GM12865 (cell line): ENCODE results near the gene FAM89A.
"Not testable (repeated sequence)": the region's sequence is repeated elsewhere in the genome, so short reads cannot be mapped to it uniquely, and the experiment has no call there.

Experiments used
- DNase-seq: peaks from one replicate; pipeline ENCODE4 v3.0.0; 2010; ENCODE audit warnings: low read depth
- H3K4me3 ChIP-seq: 2 replicates; pipeline ENCODE4 v1.5.1; 2011; ENCODE audit warnings: mild to moderate bottlenecking, low read depth, low read length, control low read depth
- CTCF ChIP-seq: IDR thresholded peaks from 2 replicates; pipeline ENCODE4 v1.5.1; 2011; ENCODE audit warnings: low read length, control low read depth, low read depth, inconsistent platforms; ENCODE audit not compliant: insufficient read depth; ENCODE audit errors: missing control alignments

Gene FAM89A

DNA sequence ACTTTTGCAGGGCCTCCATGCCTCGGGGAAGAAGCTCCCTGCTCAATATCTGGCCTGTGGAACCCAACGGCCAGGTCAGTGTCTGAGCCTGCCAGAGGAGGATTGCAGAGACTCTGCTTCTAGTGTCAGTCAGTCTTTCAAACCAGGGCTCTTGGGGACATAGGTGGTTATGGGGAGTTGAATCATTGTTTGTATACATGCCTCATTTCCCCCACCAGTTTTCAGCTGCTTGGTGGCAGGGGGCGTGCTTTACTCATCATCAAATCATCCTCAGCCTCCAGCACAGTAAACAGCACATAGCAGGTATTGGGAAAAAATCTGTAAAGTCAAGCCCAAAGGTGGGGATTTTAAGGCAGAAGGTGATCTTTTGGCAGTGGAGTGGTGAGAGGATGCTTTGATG is 17.4 kb upstream of the FAM89A start:
- no peak for TF ChIP-seq CTCF
- DNase-seq = no peak
- no peak overlapping the region for H3K4me3 ChIP-seq

- no peak for DNase-seq
- no peak overlapping the region for H3K4me3 ChIP-seq
- no peak for TF ChIP-seq CTCF
These were observed 15.2 kb upstream of the FAM89A start for GRCh38 chr1:231055271-231055670.

DNA sequence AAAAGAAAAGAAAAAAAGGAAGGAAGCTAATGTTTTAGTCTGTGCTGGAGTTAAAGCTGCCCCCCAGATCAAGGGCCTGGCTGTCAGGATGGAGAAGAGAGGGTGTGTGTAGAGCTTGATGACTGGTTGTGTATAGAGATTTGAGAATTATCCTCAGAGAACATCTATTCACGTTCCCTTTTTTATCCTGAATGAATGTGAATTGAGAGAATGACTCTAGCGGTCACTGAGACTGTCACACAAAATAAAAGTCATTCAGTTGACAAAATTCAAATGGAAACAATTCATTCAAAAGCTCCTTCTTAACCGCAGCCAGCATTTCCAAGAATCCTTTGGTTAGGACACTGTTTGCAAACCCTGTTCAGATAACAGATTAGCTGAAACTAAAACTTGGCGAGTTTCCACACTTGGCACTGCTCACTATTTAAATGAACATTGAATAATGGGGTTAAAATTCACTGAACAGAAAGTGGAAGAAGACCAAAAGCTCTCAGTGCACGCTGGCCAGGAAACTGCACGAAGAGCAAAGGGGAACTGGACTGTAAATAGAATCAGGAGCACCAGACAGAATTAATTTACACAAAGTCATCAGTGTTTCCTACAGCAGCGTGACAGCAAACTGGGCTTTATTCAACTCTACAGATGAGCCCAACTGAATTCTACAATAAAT is 13.6 kb upstream of the FAM89A start:
- peak overlapping the region; percentile 9; the same call in 1 of the 2 replicates for H3K4me3 ChIP-seq
- DNase-seq = peak; percentile 38
- TF ChIP-seq CTCF = no peak

DNA sequence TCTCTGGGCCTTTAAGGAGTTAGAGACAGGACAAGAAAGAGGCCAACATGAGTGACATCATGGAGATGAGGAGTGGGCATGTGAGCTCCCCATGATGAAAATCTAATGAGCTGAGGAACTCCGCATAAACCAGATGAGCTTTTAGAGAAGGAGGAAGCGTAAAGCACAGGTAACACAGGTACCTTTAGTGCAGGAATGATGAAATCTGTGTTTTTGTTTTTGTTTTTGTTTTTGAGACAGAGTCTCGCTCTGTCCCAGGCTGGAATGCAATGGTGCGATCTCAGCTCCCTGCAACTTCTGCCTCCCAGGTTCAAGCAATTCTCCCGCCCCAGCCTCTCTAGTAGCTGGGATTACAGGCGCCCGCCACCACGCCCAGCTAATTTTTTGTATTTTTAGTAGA is 12.7 kb upstream of the FAM89A start:
- no peak overlapping the region for H3K4me3 ChIP-seq
- no peak for TF ChIP-seq CTCF
- DNase-seq = no peak

DNA sequence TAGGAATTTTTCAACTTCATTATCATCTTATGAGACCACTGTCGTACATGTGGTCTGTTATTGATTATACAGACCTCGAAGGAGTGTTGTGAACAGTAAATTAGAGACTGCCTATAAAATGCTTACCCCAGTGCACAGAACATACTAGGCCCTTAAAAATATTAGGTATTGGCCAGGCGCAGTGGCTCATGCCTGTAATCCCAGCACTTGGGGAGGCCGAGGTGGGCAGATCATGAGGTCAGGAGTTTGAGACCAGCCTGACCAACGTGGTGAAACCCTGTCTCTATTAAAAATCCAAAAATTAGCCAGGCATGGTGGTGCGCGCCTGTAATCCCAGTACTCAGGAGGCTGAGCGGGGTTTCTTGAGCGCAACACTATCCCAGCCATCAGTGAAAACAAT is 10.9 kb upstream of the FAM89A start:
- DNase-seq, H3K4me3 ChIP-seq: not testable (repeated sequence)

DNA sequence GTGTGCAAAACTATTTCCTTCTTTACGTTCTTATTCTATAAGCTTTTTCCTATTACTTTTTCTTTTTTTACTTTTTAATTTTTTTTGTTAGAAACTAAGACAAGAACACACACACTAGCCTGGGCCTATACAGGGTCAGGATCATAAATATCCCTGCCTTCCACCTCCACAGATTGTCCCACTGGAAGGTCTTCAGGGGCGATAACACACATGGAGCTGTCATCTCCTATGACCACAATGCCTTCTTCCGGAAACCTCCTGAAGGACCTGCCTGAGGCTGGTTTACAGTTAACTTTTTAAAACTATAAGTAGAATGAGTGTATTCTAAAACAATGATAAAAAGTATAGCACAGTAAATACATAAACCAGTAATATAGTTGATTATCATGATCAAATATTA is 10.3 kb upstream of the FAM89A start:
- no peak for TF ChIP-seq CTCF
- no peak overlapping the region for H3K4me3 ChIP-seq
- DNase-seq = no peak

DNA sequence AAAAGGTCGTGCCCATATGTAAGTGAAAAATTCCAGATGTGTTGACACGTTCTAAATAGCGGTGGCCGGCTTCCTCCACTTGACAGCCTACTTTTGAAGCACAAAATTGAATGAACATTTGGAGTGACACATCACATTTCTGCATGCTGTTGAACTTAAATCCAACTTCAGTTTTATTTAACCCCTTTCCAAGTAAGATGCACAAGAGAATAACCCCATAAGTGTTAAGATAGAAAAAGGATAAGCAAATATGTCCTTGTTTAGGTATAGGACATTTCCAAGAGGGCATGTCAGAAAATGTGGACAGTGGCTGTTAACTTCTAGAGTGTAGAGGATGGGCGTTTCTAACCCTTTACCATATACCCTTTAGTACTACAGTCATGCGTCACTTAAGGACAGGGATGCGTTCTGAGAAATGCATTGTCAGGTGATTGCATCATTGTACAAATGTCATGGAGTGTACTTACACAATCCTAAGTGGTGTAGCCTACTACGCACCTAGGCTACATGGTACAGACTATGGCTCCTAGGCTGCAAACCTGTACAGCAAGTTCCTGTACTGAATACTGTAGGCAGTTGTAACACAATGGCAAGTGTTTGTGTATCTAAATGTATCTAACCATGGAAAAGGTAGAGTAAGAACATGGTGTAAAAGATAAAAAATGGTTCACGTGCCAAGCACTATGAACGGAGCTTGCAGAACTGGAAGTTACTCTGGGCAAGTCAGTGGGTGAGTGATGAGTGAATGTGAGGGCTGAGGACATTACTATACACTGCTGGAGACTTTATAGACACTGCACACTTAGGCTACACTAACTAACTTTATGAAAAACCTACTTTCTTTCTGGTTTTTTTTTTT is 9.3 kb upstream of the FAM89A start:
- no peak for DNase-seq
- H3K4me3 ChIP-seq = no peak overlapping the region
- no peak for TF ChIP-seq CTCF

DNA sequence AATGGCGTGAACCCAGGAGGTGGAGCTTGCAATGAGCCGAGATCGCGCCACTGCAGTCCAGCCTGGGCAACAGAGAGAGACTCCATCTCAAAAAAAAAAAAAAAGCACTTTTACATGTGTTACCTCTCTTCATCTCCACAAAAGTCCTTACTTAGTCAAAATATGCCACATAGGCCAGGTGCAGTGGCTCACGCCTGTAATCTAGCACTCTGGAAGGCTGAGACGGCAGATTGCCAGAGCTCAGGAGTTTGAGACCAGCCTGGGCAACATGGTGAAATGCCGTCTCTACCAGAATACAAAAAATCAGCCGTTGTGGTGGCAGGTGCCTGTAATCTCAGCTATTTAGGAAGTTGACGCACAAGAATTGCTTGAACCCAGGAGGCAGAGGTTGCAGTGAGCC is 8.4 kb upstream of the FAM89A start:
- DNase-seq, H3K4me3 ChIP-seq: not testable (repeated sequence)

DNA sequence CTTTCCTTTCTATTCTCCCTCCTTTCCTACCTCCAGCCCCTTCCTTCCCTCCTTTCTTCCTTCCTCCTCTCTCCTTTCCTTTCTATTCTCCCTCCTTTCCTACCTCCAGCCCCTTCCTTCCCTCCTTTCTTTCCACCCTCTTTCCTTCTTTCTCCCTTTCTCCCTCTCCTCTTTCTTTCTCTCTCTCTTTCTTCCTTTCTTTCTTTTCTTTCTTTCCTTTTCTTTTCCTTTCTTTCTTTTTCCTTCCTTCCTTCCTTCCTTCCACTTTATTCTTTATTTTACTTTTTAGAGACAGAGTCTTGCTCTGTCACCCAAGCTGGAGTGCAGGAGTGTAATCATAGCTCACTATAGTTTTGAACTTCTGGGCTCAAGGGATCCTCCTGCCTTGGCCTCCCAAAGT is 7.5 kb upstream of the FAM89A start:
- DNase-seq, H3K4me3 ChIP-seq: not testable (repeated sequence)
